GM19238 (cell line): ENCODE measurements around the gene EEF1A2.
"Not testable (repeated sequence)": the region's sequence is repeated elsewhere in the genome, so short reads cannot be mapped to it uniquely, and the experiment has no call there.

ENCODE experiments used
- DNase-seq: peaks from one replicate; pipeline ENCODE4 v3.0.0; 2011; ENCODE audit warnings: low spot score; ENCODE audit not compliant: insufficient read length

Gene EEF1A2

DNA sequence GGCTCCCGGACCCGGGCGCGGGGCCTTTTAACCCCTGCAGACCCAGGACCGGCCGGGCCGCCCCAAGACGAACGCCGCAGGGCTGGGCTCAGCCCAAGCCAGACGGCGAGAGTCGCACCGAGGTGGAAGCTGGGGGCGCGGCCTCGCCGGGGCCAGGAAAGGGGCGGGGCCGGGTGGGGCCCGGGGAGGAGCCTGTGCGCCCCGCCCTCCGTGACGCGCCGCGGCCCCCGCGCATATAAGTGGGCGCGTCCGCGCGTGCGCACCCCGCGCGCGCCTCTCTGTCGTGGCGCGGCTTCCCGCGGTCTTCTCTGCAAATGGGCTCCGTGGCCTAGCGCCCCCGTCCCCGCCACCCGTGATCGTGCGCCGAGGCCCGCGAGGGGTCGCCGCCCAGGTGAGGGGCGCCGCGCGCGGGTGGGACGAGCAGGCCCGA is 21.6 kb upstream of the EEF1A2 start, which contains the start of gene PPDPF:
PPDPF (plus strand) TSS at position 262 of the 430 bp plus-strand sequence. CDS start 544 bp downstream, outside the sequence.
- peak; percentile 96 for DNase-seq

DNA sequence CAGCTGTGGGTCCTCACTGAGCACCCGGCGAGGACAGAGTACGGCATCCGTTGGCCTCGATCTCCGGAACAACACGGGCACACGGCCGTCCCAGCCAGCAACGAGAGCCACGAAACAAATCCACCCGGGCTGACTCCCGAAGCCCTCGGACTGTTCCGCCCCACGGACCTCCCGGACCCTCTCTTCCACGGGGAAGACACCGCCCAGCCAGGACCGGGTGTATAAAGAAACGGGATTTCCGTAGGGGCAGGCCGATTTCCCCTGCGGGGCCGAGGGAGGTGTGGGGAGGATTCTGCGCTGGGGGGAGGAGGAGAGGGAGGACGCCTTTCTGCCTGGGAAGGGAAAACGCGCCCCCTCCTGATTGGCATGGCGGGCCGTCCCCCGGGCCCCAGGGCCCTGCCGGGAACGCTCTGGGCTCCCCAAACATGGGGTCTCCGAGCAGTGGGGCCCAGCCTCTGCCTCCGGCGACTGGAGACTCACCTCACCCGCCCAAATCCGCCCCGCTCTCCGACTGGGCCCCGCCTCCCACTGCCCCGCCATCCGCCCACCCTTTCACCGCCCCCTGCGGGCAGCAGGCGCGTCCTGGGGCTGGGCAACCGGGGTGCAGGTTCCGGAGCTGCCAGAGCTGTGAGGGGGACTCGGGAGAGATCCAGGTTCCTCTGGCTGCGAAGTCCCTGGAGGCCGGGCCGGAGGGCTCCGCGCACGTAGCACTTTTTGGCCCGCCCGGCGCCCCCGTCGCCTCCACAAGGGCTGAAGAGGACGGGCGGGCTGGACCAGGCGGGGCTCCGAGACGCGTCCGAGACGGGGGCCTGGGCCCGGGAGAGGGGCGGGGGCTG is 21.0 kb upstream of the EEF1A2 start:
- DNase-seq: peak; percentile 70

- no peak for DNase-seq
Measured at GRCh38 chr20:63518946-63519667, 20.2 kb upstream of the EEF1A2 start.

DNA sequence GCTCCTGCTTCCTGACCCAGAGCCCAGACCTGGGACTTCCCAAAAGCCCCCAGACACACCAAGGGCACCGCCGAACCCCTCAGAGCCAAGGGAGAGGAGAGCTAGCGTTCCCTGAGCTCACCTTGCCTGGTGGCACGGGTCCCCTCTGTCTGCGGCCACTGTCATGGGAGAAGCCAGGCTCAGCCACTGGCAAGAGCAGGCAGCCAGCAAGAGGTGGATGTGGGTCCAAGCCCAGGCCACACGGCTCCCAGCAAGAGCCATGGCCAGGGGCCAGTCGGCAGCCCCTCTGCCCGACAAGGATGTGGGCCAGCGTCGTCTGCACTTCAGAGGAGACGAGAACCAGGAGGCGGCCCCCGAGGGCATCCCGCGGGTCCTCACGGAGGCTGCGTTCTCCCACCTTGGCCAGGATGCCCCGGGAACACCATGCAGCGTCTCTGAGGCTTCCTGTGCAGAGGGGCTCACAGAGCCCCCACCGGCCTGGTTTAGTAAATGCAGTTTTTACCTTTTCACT is 19.5 kb upstream of the EEF1A2 start:
- DNase-seq: no peak

DNA sequence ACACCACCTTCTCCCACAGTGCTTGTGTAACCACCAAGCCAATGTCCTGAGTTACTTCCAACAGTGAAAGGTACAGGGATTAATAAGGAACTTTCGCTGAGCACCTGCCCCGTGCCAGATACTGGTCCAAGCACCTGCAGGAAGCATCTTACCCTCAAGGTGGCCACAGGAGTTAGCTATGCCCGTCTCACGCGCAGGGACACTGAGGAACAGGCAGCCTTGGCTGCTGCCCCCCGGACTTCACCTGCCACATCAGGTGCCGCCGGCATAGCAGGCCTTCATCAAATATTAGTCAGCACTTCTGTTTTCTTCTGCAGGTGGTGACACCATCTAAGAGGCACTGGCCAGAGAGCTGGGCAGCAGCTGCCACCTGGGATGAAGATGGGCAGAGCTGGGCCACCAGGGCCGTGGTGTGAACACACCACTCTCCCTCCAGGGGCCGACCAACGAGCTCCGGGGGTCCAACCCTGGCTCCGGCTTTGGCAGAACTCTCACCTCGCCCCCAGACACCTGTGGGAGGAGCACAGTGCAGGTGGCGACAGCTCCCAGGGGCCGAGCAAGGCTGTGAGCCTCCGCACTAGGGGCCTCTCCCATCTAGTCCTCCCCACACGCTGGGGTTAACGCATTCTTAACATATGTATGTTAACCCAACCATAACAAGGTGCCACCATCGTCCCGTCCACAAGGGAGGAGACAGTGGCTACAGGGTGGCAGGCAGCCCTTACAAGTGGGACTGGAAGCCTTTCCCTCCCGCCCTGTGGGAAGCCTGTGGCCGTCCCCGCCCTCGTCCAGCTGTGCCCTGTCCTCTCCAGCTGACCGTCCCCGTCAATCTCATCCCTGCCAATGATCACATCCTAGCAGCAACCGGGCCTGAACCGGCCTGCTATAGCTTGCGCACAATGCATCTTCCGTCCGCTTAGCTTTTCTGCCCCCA is 18.8 kb upstream of the EEF1A2 start:
- no peak for DNase-seq

DNA sequence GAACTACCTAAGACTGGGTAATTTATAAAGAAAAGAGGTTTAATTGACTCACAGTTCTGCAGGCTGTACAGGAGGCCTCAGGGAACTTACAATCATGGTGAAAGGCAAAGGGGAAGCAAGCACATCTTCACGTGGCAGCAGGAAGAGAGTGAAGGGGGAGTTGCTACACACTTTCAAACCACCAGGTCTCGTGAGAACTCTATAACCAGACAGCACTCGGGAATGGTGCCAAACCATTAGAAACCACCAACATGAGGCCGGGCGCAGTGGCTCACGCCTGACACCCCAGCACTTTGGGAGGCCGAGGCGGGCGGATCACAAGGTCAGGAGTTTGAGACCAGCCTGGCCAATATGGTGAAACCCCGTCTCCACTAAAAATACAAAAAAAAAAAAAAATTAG is 15.6 kb upstream of the EEF1A2 start:
- not testable (repeated sequence) for DNase-seq

DNA sequence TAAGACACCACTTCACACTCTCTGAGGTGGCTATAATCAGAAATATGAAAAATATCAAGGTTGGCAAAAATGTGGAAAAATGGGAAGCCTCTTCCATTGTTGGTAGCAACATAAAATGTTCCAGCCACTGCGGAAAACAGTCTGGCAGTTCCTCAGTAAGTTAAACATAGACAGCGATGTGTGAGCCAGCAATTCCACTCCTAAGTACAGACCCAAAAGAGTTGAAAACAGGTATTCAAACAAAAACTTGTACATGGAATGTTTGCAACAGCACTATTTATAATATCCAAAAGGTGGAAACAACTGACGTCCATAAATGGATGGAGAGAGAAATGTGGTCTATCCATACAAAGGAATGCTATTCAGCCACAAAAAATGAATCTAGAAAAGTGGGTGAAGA is 14.3 kb upstream of the EEF1A2 start:
- no peak for DNase-seq

DNA sequence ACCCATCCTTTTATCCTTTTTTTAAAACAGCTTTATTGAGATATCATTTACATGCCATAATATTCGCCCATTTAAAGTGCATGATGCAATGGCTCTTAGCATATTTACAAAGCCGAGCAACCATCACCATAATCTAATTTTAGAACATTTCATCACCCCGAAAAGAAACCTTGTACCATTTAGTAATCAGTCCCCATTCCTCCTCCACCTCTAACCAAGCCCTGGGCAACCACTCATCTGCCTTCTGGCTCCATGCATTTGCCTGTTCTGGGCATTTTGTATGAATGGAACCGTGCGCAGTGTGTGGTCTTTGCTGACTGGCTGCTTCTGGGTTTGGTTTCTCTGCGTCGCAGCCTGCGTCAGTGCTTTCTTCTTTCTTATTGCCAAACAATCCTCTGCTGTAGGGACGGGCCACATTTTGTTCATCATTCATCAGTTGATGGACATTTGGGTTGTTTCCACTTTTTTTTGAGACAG is 10.2 kb upstream of the EEF1A2 start:
- DNase-seq: no peak

- DNase-seq: no peak
Measured at GRCh38 chr20:63508072-63508768, 9.3 kb upstream of the EEF1A2 start.

GRCh38 chr20:63507083-63507743 is 8.3 kb upstream of the EEF1A2 start:
- DNase-seq: no peak

- DNase-seq: no peak
Measured at GRCh38 chr20:63505723-63506122, 6.8 kb upstream of the EEF1A2 start.

- no peak for DNase-seq
Measured at GRCh38 chr20:63505281-63505680, 6.4 kb upstream of the EEF1A2 start.

- no peak for DNase-seq
Measured at GRCh38 chr20:63504642-63505041, 5.8 kb upstream of the EEF1A2 start.

- no peak for DNase-seq
Measured at GRCh38 chr20:63503524-63503923, 4.6 kb upstream of the EEF1A2 start.

DNA sequence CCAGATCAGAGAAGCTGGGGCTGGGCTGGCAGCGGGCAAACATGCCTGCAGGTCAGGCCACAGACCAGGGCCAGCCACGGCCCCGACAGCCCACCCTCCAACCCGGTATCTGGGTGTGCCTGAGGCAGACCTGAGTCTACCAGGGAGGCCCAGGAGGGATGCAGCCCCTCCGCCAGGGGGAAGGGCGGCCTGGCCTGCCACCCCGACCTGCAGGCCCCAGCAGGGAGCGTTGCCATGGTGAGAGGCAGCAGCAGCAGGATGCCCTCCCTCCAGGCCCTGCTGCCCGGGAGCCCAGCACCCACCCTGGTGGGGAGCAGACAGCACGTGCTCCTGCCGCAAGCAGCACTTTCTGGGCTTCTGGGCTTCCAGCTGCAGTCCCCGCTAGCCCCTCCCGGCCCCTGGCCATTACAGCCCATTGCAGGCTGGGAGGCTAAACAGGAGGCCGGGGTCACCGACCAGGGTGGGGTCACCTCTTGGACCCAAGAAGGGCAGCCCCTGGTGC is 3.8 kb upstream of the EEF1A2 start:
- no peak for DNase-seq

- DNase-seq: no peak
Measured at GRCh38 chr20:63501818-63502670, 3.2 kb upstream of the EEF1A2 start.

DNA sequence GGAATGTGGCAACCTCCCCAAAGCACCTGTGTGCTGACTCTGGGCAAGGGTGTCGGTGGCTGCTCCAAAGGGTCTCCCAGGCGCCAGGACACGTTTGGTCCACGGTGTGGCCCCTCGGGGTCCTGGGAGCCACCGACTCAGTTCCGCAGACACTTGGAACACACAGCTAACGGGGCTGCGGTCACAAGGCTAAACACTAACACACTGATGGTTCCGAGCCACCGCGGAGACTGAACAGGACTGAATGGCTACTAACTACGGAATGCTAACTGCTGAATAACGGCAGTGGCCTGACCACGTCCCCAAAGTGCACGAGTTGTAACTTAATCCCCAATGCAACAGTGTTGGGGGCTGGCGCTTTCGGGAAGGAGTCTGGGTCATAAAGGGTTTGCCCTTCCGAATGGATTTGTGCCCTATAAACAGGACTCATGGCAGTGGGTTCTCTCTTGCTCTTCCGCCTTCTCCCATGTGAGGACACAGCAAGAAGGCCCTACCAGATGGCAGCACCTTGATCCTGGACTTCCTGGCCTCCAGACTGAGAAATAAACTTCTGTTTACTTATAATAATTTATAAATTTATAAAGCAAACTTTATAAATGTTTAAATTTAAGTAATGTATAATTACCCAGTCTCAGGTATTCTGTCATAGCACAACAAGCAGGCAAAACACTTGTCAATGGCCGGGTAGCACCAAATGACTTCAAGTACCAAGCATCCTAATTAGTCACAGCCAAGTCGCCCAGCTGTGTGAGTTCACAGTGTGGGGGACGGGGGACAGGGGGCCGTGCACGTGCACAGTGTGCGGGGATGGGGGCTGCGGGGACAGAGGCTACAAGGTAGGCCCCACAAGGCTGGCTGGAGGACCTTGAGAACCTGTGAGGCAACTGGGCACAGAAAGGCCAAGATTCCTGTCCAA is 2.3 kb upstream of the EEF1A2 start:
- no peak for DNase-seq
